ENCODE results near the gene MAP7. TPM values are rescaled to one million over a fixed set of nuclear protein-coding genes. Genes with fewer than 3 reads are reported as not detected.
"Not testable (repeated sequence)": the region's sequence is repeated elsewhere in the genome, so short reads cannot be mapped to it uniquely, and the experiment has no call there.

MAP7 gene
- total RNA-seq: 1 to 10 TPM in 1 of 2 experiments, under 1 TPM in 1; 0.78 to 1.0 TPM

DNA sequence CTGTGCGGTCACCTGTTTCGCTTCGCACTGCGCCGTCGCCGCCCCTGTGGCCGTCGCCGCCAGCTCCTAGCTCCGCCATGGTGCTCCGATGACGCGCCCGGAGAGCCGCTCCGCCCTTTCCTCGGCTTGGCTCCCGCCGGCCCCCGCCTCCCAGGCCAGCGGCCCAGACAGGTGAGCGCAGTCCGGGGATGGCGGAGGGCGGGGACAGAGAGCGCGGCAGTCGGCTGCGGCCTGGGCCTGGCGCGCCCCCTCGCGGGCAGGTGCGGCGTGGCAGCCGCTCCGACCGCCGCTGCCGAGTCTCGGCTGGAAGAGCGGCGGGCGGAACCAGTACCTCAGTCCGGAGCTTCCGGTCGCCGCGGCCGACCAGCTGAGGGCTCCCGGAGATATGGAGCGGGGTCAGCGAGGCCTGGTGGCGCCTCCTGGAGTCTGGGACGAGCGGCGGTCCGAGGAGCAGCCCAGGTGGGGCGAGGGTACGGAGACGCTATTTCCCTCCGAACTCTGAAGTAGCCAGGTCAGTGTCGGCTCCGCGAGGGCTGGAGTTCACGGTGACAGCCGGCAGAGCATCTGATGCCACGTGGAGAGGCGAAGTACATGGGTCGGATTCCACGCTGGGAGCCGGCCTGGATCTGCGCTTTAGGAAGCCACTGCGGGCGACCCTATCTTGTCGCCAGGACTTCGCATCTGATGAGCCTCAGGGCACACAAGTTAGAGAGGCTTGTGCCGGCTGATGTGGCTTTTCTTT is at the start of gene MAP7:
Gene MAP7 (minus strand): TSS at position 93 of the 742 bp plus-strand sequence. CDS start 14 bp downstream, at position 79.
- Mint-ChIP-seq H3K27me3 (peaks cover 63% of the 10 kb centered on the region), H3K4me3 (peak within 1 kb of the TSS; percentile 57), H3K9me3 (no peaks in the 10 kb centered on the region), H3K36me3 (no peaks in the 10 kb centered on the region), H3K27ac (no peak within 1 kb of the TSS), H3K4me1 (no peaks in the 10 kb centered on the region)
- peak; percentile 78 for DNase-seq

DNA sequence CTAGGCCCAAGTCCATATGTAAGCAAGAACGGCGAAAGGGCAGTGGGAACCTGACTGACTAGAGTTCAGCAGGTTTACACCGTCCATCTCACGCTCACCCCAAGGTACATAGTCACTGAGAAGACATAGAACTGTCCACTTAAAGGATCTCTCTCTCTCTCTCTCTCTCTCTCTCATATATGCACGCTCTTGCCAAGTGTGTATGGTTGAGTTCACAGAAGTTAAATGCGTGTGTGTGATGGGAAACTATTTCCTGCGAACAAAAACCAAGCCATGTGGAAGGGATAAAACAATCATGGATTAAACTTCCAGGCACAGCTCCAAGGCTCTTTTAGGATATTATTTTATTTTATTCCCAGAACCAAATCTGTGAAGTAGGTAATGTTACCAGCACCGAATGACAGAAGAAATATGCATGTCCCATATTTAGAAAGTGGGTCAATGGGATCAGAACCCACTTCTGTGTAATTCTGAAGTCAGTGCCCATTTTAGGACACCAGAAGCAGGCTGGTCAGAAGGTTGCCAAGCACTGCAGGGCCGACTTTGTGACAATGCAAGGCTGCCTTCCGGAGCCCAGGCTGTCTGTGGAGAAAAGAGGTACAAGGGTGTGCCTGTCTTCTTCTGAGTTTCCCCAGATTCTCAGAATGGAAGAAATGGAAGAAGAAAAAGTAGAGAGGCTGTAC is 49.2 kb upstream of the MAP7 start:
- Mint-ChIP-seq H3K27ac (no peak overlapping the region), H3K36me3 (peaks cover 3% of the 10 kb centered on the region)

DNA sequence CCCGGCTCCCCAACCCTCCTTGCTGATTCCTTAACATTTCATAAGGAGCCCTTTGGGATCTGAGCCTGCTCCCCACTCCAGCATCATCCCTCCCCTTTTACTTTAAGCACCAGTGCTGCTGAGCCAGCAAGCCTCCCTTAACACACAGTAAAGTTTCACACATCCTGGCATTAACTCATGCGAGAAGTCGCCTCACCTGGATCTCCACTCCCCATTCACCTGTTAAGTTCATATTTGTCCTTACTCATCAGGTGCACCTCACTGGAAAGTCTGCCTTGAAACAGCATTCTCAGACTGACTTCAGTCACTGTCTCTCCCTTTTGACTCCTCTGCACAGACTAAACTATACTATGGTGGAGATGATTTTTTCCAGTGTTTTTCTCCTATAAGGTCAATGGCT is 47.8 kb upstream of the MAP7 start:
- DNase-seq: no peak
- no peak overlapping the region for H3K4me3 Mint-ChIP-seq
- H3K4me1 Mint-ChIP-seq: peaks cover 17% of the 10 kb centered on the region
- peaks cover 8% of the 10 kb centered on the region for H3K36me3 Mint-ChIP-seq
- H3K27me3 Mint-ChIP-seq: no peaks in the 10 kb centered on the region
- no peak overlapping the region for H3K27ac Mint-ChIP-seq
- no peaks in the 10 kb centered on the region for H3K9me3 Mint-ChIP-seq

More for the DNA sequence above, 49.2 kb upstream of the MAP7 start:
- Mint-ChIP-seq H3K4me1 (peaks cover 4% of the 10 kb centered on the region), H3K4me3 (no peak overlapping the region), H3K27me3 (no peaks in the 10 kb centered on the region), H3K9me3 (no peaks in the 10 kb centered on the region)
- no peak for DNase-seq

DNA sequence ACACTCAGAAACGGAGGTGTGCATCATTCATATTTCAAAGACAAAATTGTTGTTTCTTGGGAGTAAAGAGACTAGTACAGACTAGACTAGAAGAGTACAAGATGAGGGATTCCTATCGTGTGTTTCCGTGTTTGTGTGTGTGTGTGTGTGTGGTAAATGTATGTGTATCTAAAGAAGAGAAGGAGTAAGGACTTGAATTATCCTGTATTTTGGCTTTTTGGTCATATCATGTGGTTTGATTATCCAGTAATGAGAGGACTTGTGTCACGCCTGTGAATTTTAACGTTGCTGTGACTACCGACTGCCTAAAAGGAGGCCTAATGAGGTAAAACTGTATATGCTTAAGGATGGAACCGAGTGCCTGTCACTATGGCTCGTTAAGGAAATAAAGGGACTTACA is 44.4 kb upstream of the MAP7 start:
- H3K4me1 Mint-ChIP-seq: peaks cover 19% of the 10 kb centered on the region
- H3K36me3 Mint-ChIP-seq: peaks cover 37% of the 10 kb centered on the region
- no peak for DNase-seq
- peaks cover 4% of the 10 kb centered on the region for H3K9me3 Mint-ChIP-seq
- H3K4me3 Mint-ChIP-seq: peak overlapping the region; percentile 63
- peak overlapping the region; percentile 90 for H3K27ac Mint-ChIP-seq
- H3K27me3 Mint-ChIP-seq: no peaks in the 10 kb centered on the region

DNA sequence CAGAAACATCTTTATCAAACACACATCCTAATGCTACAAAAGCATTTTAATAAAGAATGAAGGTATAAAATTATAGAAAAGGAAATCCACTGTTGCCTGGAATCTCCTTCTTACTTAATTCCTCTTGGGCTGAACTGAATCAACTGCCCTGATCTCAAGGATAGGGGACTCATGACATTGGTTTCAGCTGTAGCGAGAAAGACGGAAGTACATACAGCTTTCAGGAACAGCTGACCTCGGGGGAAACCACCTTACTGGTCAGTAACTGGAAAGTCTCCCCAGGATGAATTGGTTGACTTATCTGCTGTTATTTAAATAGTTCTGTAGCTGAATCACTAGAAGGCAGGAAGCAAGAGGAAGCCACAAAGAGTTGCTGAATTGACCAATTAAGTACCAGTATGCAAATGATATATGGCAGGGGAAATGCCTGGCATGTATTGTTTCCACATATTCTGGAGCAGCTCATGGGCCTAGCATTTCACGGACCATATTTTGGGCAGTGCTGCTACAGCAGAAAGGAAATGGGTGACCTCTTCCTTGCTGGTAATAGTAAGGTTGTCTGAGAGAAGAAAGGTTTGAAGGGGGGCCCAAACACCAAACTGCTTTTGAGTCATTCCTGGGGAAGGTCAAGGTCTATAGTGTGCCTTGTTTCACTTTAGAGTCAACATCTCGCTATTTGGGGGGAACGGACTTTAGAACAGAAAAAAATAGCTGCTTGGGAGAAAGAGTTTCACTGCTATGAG is 43.7 kb upstream of the MAP7 start:
- Mint-ChIP-seq H3K27ac (peak overlapping the region; percentile 90), H3K27me3 (no peaks in the 10 kb centered on the region), H3K9me3 (peaks cover 4% of the 10 kb centered on the region), H3K36me3 (peaks cover 42% of the 10 kb centered on the region), H3K4me3 (peak overlapping the region; percentile 63), H3K4me1 (peaks cover 19% of the 10 kb centered on the region)
- peak; percentile 35 for DNase-seq

DNA sequence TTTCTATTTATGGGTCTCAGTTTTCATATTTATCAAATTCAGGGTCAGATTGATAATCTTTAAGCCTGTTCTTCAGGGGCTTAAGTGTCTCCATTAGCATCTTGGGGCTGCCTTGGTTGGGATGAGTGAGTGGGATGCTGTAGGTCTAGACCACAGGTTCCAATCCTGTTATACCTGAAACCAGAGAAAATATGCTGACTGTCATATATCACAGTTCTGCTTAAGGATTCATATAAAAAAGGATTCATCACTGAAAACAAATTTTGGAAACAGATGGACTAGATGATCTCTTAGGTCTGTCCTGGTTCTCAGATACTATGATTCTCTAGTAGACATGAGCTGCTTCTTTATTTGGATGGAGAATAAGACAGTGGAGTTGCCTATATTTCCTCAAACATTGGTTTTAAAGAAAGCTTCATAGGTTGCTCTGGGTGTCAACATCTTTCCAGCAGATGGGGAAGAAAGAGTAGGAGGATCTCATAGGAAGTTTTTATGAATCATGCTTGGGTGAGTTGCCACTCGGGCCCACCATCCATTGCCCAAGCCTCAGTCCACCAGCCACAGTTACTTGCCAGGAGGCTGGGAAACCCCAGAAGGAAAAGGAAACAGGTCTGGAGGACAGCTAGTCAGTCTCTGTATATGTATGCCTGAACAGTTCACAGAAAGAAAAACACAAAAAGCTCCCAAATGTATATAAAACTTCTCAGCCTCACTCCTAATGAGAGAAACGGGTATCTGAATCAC is 42.9 kb upstream of the MAP7 start:
- DNase-seq: no peak
- Mint-ChIP-seq H3K4me1 (peaks cover 19% of the 10 kb centered on the region), H3K27ac (peak overlapping the region; percentile 90), H3K4me3 (no peak overlapping the region), H3K36me3 (peaks cover 47% of the 10 kb centered on the region), H3K27me3 (no peaks in the 10 kb centered on the region), H3K9me3 (peaks cover 4% of the 10 kb centered on the region)

DNA sequence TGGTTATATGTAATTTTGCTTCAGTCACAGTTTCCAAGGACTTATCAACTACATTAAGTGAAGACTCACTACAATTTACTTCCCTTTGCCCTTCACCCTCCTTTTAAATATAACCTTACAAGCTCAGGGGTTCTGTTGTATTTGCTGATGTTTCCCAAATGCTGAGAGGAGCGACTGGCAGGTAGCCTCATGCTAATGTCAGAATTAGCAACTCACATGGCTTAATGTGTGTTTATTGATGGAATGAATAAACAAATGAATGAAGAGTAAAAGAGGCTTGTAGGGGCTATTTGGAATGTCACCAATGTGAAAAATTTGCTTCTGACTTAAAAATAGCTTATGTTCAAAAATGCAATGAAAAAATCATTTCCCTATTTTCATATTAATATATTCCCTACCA is 41.4 kb upstream of the MAP7 start:
- H3K4me3 Mint-ChIP-seq: no peak overlapping the region
- H3K4me1 Mint-ChIP-seq: peaks cover 19% of the 10 kb centered on the region
- H3K36me3 Mint-ChIP-seq: peaks cover 47% of the 10 kb centered on the region

DNA sequence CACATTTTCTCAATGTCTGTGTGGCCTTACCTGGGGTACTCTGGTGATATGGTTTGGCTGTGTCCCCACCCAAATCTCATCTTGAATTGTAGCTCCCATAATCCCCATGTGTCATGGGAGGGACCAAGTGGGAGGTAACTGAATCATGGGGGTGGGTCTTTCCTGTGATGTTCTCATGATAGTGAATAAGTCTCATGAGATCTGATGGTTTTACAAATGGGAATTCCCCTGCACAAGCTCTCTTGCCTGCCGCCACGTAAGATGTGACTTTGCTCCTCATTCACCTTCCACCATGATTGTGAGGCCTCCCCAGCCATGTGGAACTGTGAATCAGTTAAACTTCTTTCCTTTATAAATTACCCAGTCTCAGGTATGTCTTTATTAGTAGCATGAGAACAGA is 40.6 kb upstream of the MAP7 start:
- H3K27ac Mint-ChIP-seq, DNase-seq, H3K9me3 Mint-ChIP-seq, H3K4me3 Mint-ChIP-seq, H3K27me3 Mint-ChIP-seq: not testable (repeated sequence)
- peaks cover 19% of the 10 kb centered on the region for H3K4me1 Mint-ChIP-seq
- peaks cover 47% of the 10 kb centered on the region for H3K36me3 Mint-ChIP-seq

More for the DNA sequence above, 41.4 kb upstream of the MAP7 start:
- peaks cover 4% of the 10 kb centered on the region for H3K9me3 Mint-ChIP-seq
- H3K27me3 Mint-ChIP-seq: no peaks in the 10 kb centered on the region
- DNase-seq: no peak
- no peak overlapping the region for H3K27ac Mint-ChIP-seq

DNA sequence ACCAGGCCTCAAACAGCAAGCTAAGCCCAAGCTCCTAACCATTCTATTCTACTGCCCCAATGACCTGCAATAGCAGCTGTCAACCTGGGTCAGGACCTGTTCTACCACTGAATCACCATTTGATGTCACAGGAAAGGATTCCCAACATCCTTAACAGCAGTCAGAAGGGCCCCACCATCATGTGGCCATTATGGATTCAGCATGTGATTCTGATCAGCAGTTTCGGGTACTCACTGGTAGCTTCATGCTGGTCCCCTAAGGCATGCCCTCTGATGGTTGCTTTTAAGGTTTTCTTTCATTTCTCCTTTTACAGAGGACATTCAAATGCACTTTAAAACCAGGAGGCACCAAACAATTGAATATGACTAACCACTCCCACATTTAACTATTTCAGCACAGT is 37.3 kb upstream of the MAP7 start:
- peaks cover 4% of the 10 kb centered on the region for H3K9me3 Mint-ChIP-seq
- no peak overlapping the region for H3K4me3 Mint-ChIP-seq
- no peaks in the 10 kb centered on the region for H3K4me1 Mint-ChIP-seq
- peaks cover 37% of the 10 kb centered on the region for H3K36me3 Mint-ChIP-seq
- no peak overlapping the region for H3K27ac Mint-ChIP-seq
- H3K27me3 Mint-ChIP-seq: no peaks in the 10 kb centered on the region
- no peak for DNase-seq

DNA sequence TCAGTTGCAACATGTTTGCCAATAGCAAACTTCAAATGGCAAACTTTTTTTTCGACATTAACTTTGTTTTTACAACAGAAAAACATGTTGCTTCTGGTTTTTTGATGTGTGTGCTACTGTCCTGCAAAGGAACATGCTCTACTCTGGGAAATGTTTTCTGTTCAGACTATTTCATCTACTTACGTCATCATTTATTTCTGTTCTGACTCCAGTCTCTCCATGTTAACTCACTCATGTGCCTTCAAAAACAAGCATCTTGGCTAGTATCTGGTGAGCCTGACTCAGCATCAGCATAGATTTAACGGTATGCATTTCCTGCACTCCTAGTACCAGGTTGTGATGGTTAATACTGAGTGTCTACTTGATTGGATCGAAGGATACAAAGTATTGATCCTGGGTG is 36.1 kb upstream of the MAP7 start:
- peaks cover 26% of the 10 kb centered on the region for H3K36me3 Mint-ChIP-seq

DNA sequence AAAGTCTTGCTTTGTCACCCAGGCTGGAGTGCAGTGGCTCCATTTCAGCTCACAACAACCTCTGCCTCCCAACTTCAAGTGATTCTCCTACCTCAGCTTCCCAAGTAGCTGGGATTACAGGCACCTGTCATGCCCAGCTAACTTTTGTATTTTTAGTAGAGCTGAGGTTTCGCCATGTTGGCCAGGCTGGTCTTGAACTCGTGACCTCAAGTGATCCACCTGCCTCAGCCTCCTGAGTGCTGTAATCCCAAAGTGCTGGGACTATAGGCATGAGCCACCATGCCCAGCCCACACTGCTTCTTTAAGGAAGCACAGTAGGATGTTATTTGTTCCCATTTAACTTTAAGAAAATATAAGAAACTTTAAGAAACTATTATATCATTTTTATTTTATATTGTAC is 35.3 kb upstream of the MAP7 start:
- not testable (repeated sequence) for H3K4me1 Mint-ChIP-seq, H3K4me3 Mint-ChIP-seq, H3K9me3 Mint-ChIP-seq, H3K27ac Mint-ChIP-seq, H3K27me3 Mint-ChIP-seq, DNase-seq
- peaks cover 18% of the 10 kb centered on the region for H3K36me3 Mint-ChIP-seq

More for the DNA sequence above, 36.1 kb upstream of the MAP7 start:
- no peaks in the 10 kb centered on the region for H3K4me1 Mint-ChIP-seq
- peaks cover 4% of the 10 kb centered on the region for H3K9me3 Mint-ChIP-seq
- H3K27ac Mint-ChIP-seq: no peak overlapping the region
- DNase-seq: no peak
- H3K27me3 Mint-ChIP-seq: no peaks in the 10 kb centered on the region
- H3K4me3 Mint-ChIP-seq: no peak overlapping the region

DNA sequence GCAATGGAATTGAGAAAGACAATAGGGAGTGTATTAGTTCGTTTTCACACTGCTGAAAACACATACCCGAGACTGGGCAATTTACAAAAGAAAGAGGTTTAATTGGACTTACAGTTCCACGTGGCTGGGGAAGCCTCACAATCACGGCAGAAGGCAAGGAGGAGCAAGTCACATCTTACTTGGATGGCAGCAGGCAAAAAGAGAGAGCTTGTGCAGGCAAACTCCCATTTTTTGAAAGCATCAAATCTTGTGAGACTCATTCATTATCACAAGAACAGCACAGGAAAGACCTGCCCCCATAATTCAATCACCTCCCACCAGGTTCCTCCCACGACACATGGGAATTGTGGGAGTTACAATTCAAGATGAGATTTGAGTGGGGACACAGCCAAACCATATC is 34.1 kb upstream of the MAP7 start:
- peaks cover 16% of the 10 kb centered on the region for H3K36me3 Mint-ChIP-seq
- not testable (repeated sequence) for H3K27me3 Mint-ChIP-seq, H3K4me1 Mint-ChIP-seq, DNase-seq, H3K4me3 Mint-ChIP-seq, H3K27ac Mint-ChIP-seq, H3K9me3 Mint-ChIP-seq

DNA sequence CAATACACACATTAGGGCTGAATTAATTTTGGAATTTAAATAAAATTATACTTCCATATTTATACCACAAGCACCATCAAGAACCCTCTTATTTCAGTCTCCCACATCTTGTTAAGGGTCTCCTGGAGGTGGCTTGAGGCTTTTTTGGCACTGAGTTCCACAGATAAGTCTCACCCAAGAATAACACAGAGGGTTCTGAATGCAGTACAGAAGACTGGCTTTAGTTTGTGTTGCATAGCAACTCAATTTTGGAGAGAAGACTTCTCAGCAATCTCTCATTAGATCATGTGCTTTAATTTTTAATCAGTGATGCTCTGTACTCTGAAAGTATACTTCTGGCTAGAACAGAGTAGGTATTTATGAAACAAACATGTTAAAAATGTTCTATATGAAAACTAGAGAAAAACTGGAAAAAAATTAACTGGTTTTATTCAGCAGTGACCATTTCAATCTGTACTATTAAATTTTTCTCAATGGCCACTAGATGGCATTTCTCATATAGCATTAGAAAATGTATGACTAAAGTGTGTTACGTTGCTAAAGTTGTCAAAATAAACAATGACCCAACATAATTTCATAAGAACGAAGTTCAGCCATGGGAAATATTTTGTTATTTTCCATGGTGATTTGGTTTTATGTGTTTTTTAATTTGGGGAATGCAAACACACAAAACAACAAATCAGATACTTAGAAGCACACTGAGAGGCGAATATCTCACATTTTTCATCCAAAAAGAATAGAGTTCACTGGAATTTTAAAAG is 32.7 kb upstream of the MAP7 start:
- Mint-ChIP-seq H3K4me3 (no peak overlapping the region), H3K9me3 (no peaks in the 10 kb centered on the region), H3K36me3 (peaks cover 8% of the 10 kb centered on the region), H3K4me1 (no peaks in the 10 kb centered on the region), H3K27me3 (no peaks in the 10 kb centered on the region), H3K27ac (no peak overlapping the region)
- DNase-seq: no peak

DNA sequence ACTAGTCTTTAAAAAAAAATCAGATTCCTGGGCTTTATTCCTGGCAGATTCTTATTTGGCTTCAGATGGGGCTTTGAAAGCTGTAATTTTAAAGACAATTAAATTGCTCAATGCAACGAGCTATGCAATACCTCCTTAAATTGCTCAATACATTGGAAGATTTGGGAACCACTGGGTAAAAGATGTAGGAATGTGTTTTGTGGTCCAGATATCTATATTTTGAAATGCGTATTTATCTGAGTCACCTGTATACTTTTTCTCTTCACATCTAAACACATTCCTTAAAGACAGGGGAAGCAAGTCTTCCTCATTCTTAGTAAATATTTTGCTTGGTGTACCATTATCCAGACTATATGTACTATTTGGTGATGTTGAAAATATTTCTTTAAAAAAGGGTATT is 29.6 kb upstream of the MAP7 start:
- Mint-ChIP-seq H3K4me3 (no peak overlapping the region), H3K36me3 (peaks cover 13% of the 10 kb centered on the region), H3K9me3 (no peaks in the 10 kb centered on the region), H3K27ac (no peak overlapping the region), H3K4me1 (no peaks in the 10 kb centered on the region), H3K27me3 (no peaks in the 10 kb centered on the region)
- no peak for DNase-seq
